ENCODE data around the gene EPC2. TPM values are rescaled to one million over a fixed set of nuclear protein-coding genes. Genes with fewer than 3 reads are reported as not detected.

Gene EPC2
- total and polyA plus RNA-seq, 2 of the 8 experiments (the other 6 are each of a cell fraction or from before 2014, with no cell fraction given): 16.1 to 25.7 TPM

- Histone ChIP-seq H3K9me3 (ENCODE audit: insufficient read depth in 2 of 2, low read depth in 1 of 2, low read length in 1 of 2) (no peaks in the 10 kb centered on the region), H3K27ac (ENCODE audit: low read depth, low read length) (no peak overlapping the region), H2BK120ac (replicated peaks; ENCODE audit: low read depth, low read length) (no peak overlapping the region), H3K9ac (replicated peaks in 1 of 4; ENCODE audit: extremely low read depth in 1 of 4, low read depth in 3 of 4, low read length in 3 of 4) (no peak overlapping the region), H4K20me1 (replicated peaks in 1 of 2; ENCODE audit: control insufficient read depth in 1 of 2, insufficient read depth in 2 of 2, low read length in 2 of 2) (no peaks in the 10 kb centered on the region), H4K91ac (replicated peaks; ENCODE audit: insufficient read length, low read length) (no peak overlapping the region), H3K14ac (ENCODE audit: insufficient read length) (no peak overlapping the region), H2BK12ac (ENCODE audit: low read depth, low read length) (no peak overlapping the region), H2BK20ac (ENCODE audit: low read length) (no peak overlapping the region), H4K5ac (ENCODE audit: insufficient read length, low read depth, low read length) (no peak overlapping the region), H3K27me3 (replicated peaks in 1 of 4; ENCODE audit: control insufficient read depth in 3 of 4, extremely low read depth in 1 of 4, insufficient read depth in 3 of 4, low read length in 3 of 4) (no peaks in the 10 kb centered on the region), H2AFZ (ENCODE audit: low read length) (no peak overlapping the region), H3K79me1 (ENCODE audit: low read depth, low read length) (no peaks in the 10 kb centered on the region), H2BK15ac (ENCODE audit: low read length) (no peak overlapping the region), H3K4me3 (ENCODE audit: extremely low read depth in 1 of 4, insufficient read depth in 2 of 4, low read depth in 3 of 4, low read length in 4 of 4) (no peak overlapping the region), H3K4me1 (replicated peaks in 1 of 4; ENCODE audit: control insufficient read depth in 3 of 4, insufficient read depth in 4 of 4, low read length in 3 of 4) (peaks cover 0 to 4% (median 2%) of the 10 kb centered on the region in 4 experiments; a peak in 2 of 7 replicates), H3K23ac (ENCODE audit: insufficient read length) (no peak overlapping the region), H4K8ac (ENCODE audit: extremely low read depth, insufficient read depth, low read length) (no peak overlapping the region), H2AK5ac (ENCODE audit: low read depth, low read length) (no peak overlapping the region), H3K56ac (replicated peaks; ENCODE audit: insufficient read length, low read depth, low read length) (no peak overlapping the region), H3K23me2 (ENCODE audit: low read depth, low read length) (no peaks in the 10 kb centered on the region), H3K4ac (replicated peaks; ENCODE audit: insufficient read length, low read depth, low read length) (no peak overlapping the region), H3K79me2 (ENCODE audit: control insufficient read depth in 1 of 2, insufficient read depth in 2 of 2, low read length in 2 of 2) (peaks cover 0 to 54% of the 10 kb centered on the region in 2 experiments; a peak in 2 of 4 replicates), H3K4me2 (ENCODE audit: insufficient read depth in 1 of 2, low read depth in 2 of 2, low read length in 2 of 2) (no peak overlapping the region), H2BK5ac (ENCODE audit: low read depth, low read length) (no peak overlapping the region), H3K36me3 (ENCODE audit: control insufficient read depth in 2 of 4, insufficient read depth in 4 of 4, low read length in 3 of 4) (no peaks in the 10 kb centered on the region), H3K18ac (ENCODE audit: extremely low read depth, low read length) (no peak overlapping the region)
- ChIA-PET POLR2A (ENCODE audit: partially characterized antibody) (interaction anchor here (2.8 kb wide), 1 partner anchor 12 kb away, joined by 9 read pairs; no protein-coding TSS in a partner anchor), CTCF (ENCODE audit: partially characterized antibody) (interaction anchor here (1.4 to 1.6 kb wide), 2 partner anchors 12 to 26 kb away, joined by 3 to 4 read pairs; no protein-coding TSS in a partner anchor)
- TF ChIP-seq TAF1 (IDR thresholded peaks at IDR 0.05; ENCODE audit: low read depth, low read length) (no peak), GABPA (IDR thresholded peaks at IDR 0.05; ENCODE audit: borderline replicate concordance, insufficient read depth, low read length) (no peak), EGR1 (IDR thresholded peaks at IDR 0.05; ENCODE audit: borderline replicate concordance, low read depth, low read length) (no peak), HDAC6 (IDR thresholded peaks at IDR 0.05; ENCODE audit: low read depth, low read length) (no peak), ATF3 (IDR thresholded peaks at IDR 0.05; ENCODE audit: insufficient read depth, low read depth, low read length) (no peak), CHD2 (IDR thresholded peaks at IDR 0.05; ENCODE audit: low read length) (no peak), FOSL1 (IDR thresholded peaks at IDR 0.05; ENCODE audit: insufficient read depth, low read depth, low read length) (no peak)
- DNase-seq (ENCODE audit: low read depth in 1 of 2, low spot score in 2 of 2) (no peak), FAIRE-seq (no peak)
- WGBS, 2 experiments (ENCODE audit: extremely low coverage in 1 of 2, insufficient coverage in 1 of 2, insufficient read length in 1 of 2, insufficient replicate concordance in 2 of 2, low coverage in 1 of 2, low lambda C conversion rate in 2 of 2, missing lambda C conversion rate in 1 of 2): 80 to 100% methylated on average over 1 of the region's 2 CpGs
These were observed 95.0 kb downstream of the EPC2 start for GRCh38 chr2:148739454-148740105.

Data from H1 (cell line).